ENCODE results near the gene ANKRD60.
A peak's percentile ranks its signal among the peaks of the same experiment; 100 is the strongest.

Gene ANKRD60

DNA sequence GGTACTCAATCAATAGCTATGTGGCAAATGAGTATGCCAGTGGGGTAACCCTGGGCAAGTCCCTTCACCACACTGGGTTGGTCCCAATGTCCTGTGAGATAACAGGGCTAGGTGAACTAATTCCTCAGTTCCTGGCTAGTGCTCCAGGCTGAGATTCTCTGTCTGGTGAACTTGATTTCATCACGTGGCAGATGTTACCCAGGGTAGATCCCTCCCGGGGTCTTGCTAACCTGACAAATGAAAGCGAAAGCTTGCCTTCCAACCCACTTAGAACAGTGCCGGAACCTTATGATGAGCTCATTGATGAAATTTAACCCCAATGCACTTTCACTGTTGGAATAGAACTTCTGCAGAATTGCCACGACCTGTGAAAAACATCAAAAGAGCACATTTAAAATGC is 6.6 kb upstream of the ANKRD60 start:
- H2AFZ ChIP-seq (ENCODE audit: low read depth) = no peak overlapping the region
- H3K79me2 ChIP-seq (ENCODE audit: insufficient read depth, low read depth) = no peaks in the 10 kb centered on the region
- H3K4me3 ChIP-seq (IDR thresholded peaks at IDR 0.05; ENCODE audit: insufficient read depth, low read depth, low read length) = no peak overlapping the region
- no peaks in the 10 kb centered on the region for H4K20me1 ChIP-seq (ENCODE audit: insufficient read depth)
- no peak overlapping the region for H3K27ac ChIP-seq
- no peaks in the 10 kb centered on the region for H3K27me3 ChIP-seq (ENCODE audit: insufficient read depth, low read depth)
- no peaks in the 10 kb centered on the region for H3K36me3 ChIP-seq (ENCODE audit: insufficient read depth)
- peaks cover 17% of the 10 kb centered on the region for H3K4me1 ChIP-seq (ENCODE audit: low read depth, poor library complexity, severe bottlenecking)
- TF ChIP-seq, protein P1, sequence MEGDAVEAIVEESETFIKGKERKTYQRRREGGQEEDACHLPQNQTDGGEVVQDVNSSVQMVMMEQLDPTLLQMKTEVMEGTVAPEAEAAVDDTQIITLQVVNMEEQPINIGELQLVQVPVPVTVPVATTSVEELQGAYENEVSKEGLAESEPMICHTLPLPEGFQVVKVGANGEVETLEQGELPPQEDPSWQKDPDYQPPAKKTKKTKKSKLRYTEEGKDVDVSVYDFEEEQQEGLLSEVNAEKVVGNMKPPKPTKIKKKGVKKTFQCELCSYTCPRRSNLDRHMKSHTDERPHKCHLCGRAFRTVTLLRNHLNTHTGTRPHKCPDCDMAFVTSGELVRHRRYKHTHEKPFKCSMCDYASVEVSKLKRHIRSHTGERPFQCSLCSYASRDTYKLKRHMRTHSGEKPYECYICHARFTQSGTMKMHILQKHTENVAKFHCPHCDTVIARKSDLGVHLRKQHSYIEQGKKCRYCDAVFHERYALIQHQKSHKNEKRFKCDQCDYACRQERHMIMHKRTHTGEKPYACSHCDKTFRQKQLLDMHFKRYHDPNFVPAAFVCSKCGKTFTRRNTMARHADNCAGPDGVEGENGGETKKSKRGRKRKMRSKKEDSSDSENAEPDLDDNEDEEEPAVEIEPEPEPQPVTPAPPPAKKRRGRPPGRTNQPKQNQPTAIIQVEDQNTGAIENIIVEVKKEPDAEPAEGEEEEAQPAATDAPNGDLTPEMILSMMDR (conservative IDR thresholded peaks at IDR 0.05; ENCODE audit: low read depth, low read length) = no peak
- no peak overlapping the region for H3K4me2 ChIP-seq
- no peak overlapping the region for H3K9ac ChIP-seq

GRCh38 chr20:58233881-58234528 is 5.6 kb upstream of the ANKRD60 start:
- Histone ChIP-seq H3K27me3 (ENCODE audit: insufficient read depth, low read depth) (no peaks in the 10 kb centered on the region), H3K4me2 (no peak overlapping the region)

GRCh38 chr20:58233393-58233792 is 4.9 kb upstream of the ANKRD60 start:
- no peak overlapping the region for H3K27ac ChIP-seq

More at GRCh38 chr20:58233881-58234528, 5.6 kb upstream of the ANKRD60 start:
- Histone ChIP-seq H3K4me3 (IDR thresholded peaks at IDR 0.05; ENCODE audit: insufficient read depth, low read depth, low read length) (no peak overlapping the region), H3K36me3 (ENCODE audit: insufficient read depth) (no peaks in the 10 kb centered on the region), H4K20me1 (ENCODE audit: insufficient read depth) (no peaks in the 10 kb centered on the region), H3K4me1 (ENCODE audit: low read depth, poor library complexity, severe bottlenecking) (peaks cover 17% of the 10 kb centered on the region), H2AFZ (ENCODE audit: low read depth) (no peak overlapping the region), H3K27ac (no peak overlapping the region), H3K9ac (no peak overlapping the region), H3K79me2 (ENCODE audit: insufficient read depth, low read depth) (no peaks in the 10 kb centered on the region)
- TF ChIP-seq, protein P1 (conservative IDR thresholded peaks at IDR 0.05; ENCODE audit: low read depth, low read length) = peak; percentile 91

GRCh38 chr20:58231683-58232082 is 3.2 kb upstream of the ANKRD60 start:
- TF ChIP-seq, protein P1 (conservative IDR thresholded peaks at IDR 0.05; ENCODE audit: low read depth, low read length) = no peak
- Histone ChIP-seq H3K4me1 (ENCODE audit: low read depth, poor library complexity, severe bottlenecking) (peaks cover 13% of the 10 kb centered on the region), H4K20me1 (ENCODE audit: insufficient read depth) (no peaks in the 10 kb centered on the region)

More at GRCh38 chr20:58233393-58233792, 4.9 kb upstream of the ANKRD60 start:
- H3K4me1 ChIP-seq (ENCODE audit: low read depth, poor library complexity, severe bottlenecking) = peaks cover 17% of the 10 kb centered on the region
- H3K36me3 ChIP-seq (ENCODE audit: insufficient read depth) = no peaks in the 10 kb centered on the region
- H3K4me3 ChIP-seq (IDR thresholded peaks at IDR 0.05; ENCODE audit: insufficient read depth, low read depth, low read length) = no peak overlapping the region
- H4K20me1 ChIP-seq (ENCODE audit: insufficient read depth) = no peaks in the 10 kb centered on the region
- H3K9ac ChIP-seq = no peak overlapping the region
- H3K4me2 ChIP-seq = no peak overlapping the region
- TF ChIP-seq, protein P1 (conservative IDR thresholded peaks at IDR 0.05; ENCODE audit: low read depth, low read length) = no peak
- H3K79me2 ChIP-seq (ENCODE audit: insufficient read depth, low read depth) = no peaks in the 10 kb centered on the region
- H3K27me3 ChIP-seq (ENCODE audit: insufficient read depth, low read depth) = no peaks in the 10 kb centered on the region
- H2AFZ ChIP-seq (ENCODE audit: low read depth) = no peak overlapping the region

More at GRCh38 chr20:58231683-58232082, 3.2 kb upstream of the ANKRD60 start:
- Histone ChIP-seq H3K4me3 (IDR thresholded peaks at IDR 0.05; ENCODE audit: insufficient read depth, low read depth, low read length) (no peak overlapping the region), H3K36me3 (ENCODE audit: insufficient read depth) (no peaks in the 10 kb centered on the region), H3K4me2 (no peak overlapping the region), H3K79me2 (ENCODE audit: insufficient read depth, low read depth) (no peaks in the 10 kb centered on the region), H3K27me3 (ENCODE audit: insufficient read depth, low read depth) (no peaks in the 10 kb centered on the region), H3K9ac (no peak overlapping the region), H3K27ac (no peak overlapping the region), H2AFZ (ENCODE audit: low read depth) (no peak overlapping the region)
